NCI-H1105 (cell line): ENCODE data around the gene CDC42BPA.

Source experiments
- DNase-seq: peaks from one replicate; lab custom pipeline; 2025; lab: John Stamatoyannopoulos, UW

The CDC42BPA gene

GRCh38 chr1:226993814-226994585 lies 324.3 kb downstream of the CDC42BPA start:
- no peak for DNase-seq

DNA sequence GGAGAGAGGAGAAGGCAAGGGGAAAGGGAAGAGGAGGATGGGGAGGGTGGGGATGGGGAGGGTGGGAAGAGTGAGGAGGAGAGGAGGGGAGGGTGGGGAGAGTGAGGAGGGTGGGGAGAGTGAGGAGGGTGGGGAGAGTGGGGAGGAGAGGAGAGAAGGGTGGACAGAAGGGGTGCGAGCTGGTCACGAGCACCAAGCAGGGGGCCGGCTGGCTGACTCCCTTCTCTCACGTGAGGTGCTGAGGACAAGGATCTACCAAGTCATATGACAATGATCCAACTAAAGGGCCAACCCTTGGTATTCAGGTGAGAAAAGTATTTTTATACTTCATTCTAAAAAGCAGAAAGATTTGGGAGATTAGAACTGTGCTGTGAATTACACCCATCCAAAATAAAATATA lies 326.4 kb downstream of the CDC42BPA start:
- no peak for DNase-seq

DNA sequence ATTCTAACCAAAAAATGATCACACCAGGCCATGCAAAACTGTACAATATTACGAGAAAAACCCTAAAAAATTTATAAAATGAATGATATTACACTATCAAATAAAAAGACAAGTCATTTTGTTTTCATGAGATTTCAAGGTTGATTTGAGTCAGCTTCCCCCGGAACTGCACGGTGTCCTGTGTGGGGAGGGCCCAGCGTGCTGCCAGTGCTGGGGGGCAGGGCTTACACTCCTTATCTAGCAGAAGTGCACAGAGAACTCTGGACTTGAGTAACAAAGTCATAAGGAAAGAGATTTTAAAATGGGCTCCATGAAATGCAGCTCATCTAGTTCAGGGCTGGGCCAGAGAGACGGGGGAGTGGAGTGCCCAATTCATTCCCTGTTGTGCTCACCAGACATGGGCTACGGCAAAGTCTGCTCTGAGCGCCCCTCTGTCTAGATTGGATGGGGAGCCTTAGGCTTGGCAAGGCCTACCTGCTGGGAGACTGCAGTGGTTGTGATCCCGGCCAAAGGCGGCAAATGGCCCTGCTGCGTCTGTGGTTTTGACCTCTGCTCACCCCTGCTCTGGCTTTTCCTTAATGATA lies 328.1 kb downstream of the CDC42BPA start:
- no peak for DNase-seq

GRCh38 chr1:226989085-226989920 lies 329.0 kb downstream of the CDC42BPA start:
- no peak for DNase-seq

DNA sequence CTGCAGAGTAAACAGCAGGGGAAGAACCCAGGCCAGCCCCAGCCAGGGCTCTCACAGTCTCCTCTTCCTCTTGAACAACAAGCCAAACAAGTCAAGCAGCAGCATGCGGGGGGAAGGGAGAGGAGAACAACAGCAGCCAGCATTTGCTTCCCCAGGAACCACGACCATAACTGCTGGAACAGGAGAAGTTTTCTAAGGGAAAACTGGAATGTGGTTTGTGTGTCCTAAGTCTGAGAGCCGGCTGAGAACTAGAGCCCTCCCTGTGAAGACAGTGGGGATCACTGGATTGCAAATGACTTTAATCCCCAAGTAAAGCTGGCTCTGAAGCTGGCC lies 330.0 kb downstream of the CDC42BPA start:
- no peak for DNase-seq

GRCh38 chr1:226987623-226988333 lies 330.5 kb downstream of the CDC42BPA start:
- no peak for DNase-seq

GRCh38 chr1:226987179-226987536 lies 331.1 kb downstream of the CDC42BPA start:
- no peak for DNase-seq

DNA sequence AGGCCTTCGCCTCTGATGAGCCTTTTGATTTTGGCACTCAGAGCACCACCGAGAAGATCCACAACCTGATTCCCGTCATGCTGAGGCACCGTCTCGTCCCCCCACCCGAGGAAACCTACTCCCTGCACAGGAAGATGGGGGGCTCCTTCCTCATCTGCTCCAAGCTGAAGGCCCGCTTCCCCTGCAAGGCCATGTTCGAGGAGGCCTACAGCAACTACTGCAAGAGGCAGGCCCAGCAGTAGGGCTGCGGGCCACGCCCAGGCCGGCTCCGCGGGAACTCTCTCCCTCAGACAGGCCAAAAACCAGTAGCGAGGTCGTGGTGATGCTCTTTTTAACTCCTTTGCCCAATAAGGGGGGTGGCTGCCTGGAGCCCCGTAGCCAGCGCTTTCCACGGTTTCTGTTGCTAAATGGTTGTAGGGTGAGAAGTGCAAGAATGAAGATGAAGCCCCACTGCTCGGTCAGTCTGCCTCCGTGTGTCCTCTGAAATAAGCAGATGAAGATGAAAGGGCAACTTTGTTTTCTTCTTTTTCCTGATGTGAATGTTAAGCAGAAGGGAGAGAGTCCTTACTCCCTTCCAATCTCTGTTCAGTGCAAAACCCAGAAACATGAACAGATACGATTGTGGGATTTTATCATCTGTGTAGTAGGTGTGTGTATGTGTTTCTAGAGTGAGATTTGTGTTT lies 331.7 kb downstream of the CDC42BPA start:
- DNase-seq: no peak

- no peak for DNase-seq
Measured at GRCh38 chr1:226985839-226986463, 332.3 kb downstream of the CDC42BPA start.

GRCh38 chr1:226985239-226985838 lies 333.0 kb downstream of the CDC42BPA start:
- DNase-seq: no peak

- no peak for DNase-seq
Measured at GRCh38 chr1:226984521-226985238, 333.6 kb downstream of the CDC42BPA start.

DNA sequence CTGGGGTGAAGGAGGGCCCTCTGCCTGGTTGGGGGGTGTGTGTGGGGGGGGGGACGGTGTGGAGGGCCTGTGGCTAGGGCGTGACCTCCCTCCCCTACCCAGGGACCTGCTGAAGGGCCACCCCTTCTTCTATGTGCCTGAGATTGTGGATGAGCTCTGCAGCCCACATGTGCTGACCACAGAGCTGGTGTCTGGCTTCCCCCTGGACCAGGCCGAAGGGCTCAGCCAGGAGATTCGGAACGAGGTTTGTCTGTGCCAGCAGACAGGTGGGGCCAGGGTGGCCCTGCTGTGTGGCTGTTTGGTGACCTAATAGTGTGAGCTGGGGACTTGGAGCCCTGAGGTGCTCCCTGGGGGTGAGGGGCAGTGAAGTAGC lies 334.3 kb downstream of the CDC42BPA start:
- DNase-seq: no peak

GRCh38 chr1:226983247-226983991 lies 334.9 kb downstream of the CDC42BPA start:
- DNase-seq: no peak

DNA sequence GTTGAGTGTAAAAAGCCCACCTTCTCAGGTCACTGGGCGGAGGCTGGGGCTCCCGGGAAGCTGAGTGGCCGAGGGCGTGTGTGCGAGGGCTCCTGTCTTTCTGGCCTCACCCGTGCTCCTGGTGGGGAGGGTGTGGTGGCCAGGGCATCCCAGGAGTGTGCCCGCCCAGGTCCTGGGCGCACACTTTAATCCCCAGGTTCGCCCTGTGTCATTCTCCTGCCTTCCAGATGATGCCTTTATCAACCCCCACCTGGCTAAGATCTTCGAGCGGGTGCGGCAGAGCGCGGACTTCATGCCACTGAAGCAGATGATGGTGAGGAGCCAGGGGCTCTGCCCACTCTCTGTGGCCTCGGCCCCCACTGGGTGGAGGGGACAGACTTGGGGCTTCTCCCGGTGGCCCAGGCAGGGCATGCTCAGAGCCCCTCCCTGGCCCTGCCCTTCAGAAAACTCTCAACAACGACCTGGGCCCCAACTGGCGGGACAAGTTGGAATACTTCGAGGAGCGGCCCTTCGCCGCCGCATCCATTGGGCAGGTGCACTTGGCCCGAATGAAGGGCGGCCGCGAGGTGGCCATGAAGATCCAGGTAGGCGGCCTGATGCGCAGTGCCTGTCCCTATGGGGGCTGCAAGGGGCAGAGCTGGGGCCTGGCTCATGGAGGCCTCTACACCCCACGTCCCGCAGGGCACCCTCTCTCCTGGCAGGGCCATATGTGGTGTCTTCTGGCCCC lies 335.7 kb downstream of the CDC42BPA start:
- DNase-seq: no peak

DNA sequence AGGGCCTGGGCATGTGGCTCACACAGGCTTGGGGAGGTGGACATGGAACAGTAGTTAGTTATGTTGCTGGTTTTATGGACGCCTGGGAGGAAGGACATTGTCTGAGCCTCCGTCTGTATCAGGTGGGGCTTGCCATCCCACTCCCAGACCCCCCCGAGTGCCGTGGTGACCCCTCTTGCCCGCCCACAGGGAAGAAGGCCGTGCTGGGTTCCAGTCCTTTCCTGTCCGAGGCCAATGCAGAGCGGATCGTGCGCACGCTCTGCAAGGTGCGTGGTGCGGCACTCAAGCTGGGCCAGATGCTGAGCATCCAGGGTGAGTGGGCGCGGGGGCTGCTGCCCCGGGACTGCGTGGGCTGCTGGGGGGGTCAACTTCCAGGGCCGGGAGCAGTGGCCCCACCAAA lies 336.5 kb downstream of the CDC42BPA start:
- DNase-seq: no peak

DNA sequence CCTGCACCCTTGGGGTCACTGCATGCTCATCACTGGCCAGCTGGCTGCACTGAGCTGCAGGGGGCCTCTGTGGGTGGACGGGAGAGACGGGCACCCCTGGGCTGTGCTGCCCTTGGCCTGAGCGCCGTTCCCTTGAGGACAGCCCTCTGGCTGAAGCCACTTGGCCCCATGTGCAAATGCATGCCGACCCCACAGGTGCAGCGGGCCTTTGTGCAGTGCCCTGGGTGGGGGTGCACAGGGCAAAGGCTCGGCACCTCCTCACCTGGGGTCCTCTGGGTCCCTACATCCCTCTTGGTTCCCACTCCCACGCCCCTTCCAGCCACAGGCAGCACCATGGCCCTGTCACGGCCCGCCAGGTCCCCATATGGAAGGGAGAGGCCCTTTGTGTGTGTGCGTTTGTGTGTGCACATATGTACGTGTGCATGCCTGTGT lies 336.9 kb downstream of the CDC42BPA start:
- DNase-seq: no peak

DNA sequence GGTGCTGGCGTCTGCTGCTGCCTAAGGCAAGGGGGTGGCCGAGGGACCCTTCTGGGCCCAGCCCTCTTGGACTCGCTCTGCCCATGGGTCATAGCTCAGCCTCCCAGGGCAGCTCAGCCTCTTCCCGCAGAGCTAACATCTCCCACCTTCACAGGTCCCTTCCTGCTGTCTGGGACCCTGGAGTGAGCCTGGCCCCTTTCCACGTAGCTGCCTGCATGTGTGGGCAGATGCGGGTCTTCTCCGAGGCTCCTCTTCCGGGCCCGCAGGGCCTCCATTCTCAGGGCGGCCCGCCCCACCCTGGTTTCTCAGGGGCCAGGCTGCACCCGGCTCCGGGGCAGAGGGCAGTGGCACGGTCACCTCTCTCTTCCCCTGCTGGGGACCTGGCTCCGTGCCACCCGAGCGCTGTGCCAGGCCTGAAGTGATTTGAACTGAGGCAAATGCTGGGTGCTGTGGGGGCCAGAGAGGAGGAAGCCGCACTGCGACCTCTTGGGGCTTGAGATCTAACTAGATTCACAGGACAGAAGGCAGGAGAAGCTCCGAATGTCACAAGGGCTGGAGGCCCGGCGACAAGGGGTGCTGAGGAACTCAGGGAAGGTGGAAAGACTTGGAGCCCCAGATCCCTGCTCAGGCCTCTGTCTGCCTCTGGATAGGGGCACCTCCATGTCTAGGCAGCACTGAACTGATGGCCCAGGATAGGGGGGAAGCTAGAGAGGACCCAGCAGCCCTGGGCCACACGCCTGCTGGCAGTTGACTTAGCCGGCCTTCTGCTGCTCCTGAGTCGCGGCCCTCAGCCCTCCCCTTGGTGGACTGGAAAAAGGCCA lies 337.5 kb downstream of the CDC42BPA start:
- DNase-seq: no peak

DNA sequence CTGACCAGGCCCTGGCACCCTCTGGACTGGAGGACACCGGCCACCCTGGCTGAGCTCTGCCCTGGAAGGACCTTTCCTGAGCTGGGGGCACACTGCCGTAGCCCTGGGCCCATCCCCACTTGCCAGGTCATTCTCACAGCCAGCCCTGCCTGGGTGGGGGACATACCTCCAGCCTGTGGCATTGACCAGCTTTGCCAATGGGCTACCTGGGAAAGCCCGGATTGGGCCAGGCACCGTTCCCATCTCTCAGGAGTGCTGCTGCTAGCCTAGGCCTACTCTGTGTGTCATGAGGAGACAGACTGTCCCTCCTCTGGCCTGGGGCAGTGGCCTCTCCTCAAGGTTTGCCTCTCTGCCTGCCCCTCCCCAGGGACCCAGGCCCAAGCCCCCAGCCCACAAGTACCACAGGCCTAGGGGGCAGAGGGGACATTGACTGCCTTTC lies 338.2 kb downstream of the CDC42BPA start:
- DNase-seq: no peak
